ENCODE data around the gene BCKDHA. TPM values are rescaled to one million over a fixed set of nuclear protein-coding genes. Genes with fewer than 3 reads are reported as not detected.

The BCKDHA gene
- total and polyA plus RNA-seq, 2 of the 4 experiments (the other 2 are of a cell fraction) = 7.6 to 7.7 TPM

DNA sequence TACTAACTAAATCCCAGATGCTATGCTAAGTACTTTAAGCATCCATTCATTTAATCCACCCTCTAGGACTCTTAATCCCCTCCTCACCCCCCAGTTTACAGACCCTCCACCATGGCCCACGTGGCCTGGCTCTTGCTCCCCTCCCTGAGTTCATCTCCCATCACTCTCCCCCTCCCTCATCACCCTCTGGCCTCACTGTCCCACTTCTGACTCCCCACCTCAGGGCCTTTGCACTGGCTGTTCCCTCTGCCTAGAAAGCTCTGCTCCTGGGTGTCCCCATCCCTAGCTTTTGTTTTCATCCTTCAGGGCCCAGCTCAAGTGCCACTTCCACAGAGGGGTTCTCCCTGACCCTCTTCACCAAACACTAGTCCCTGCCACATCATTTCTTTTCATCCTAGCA lies 37.9 kb upstream of the BCKDHA start:
- no CpG with 5 or more reads among the region's 1 CpG for WGBS, 2 experiments (ENCODE audit: extremely low coverage in 2 of 2, insufficient read length in 1 of 2)
- no TSS peak for BruUV-seq (replicated peaks)

More for the DNA sequence above, 37.9 kb upstream of the BCKDHA start:
- Histone ChIP-seq H3K9me3 (ENCODE audit: control insufficient read depth, insufficient read depth, low read length) (no peaks in the 10 kb centered on the region), H3K79me1 (ENCODE audit: low read depth in 1 of 2, low read length in 2 of 2) (peaks cover 9 to 22% of the 10 kb centered on the region in 2 experiments), H2BK5ac (ENCODE audit: low read depth, low read length, poor library complexity, severe bottlenecking) (no peak overlapping the region), H2BK20ac (ENCODE audit: low read depth, low read length) (no peak overlapping the region), H3K27ac (ENCODE audit: insufficient read depth, low read length) (no peak overlapping the region), H3K4ac (ENCODE audit: low read depth, low read length) (no peak overlapping the region), H3K36me3 (ENCODE audit: control insufficient read depth, insufficient read depth, low read length) (no peaks in the 10 kb centered on the region), H3K9me1 (ENCODE audit: insufficient read depth, low read length) (peaks cover 11% of the 10 kb centered on the region), H4K20me1 (ENCODE audit: insufficient read depth, low read length) (no peaks in the 10 kb centered on the region), H3K23ac (ENCODE audit: low read depth, low read length) (no peak overlapping the region), H3K18ac (ENCODE audit: low read depth, low read length) (no peak overlapping the region), H2AK9ac (replicated peaks; ENCODE audit: low read depth, low read length, poor library complexity) (no peak overlapping the region), H3K14ac (replicated peaks; ENCODE audit: low read depth, low read length) (no peak overlapping the region), H3K56ac (ENCODE audit: extremely low read depth, insufficient read depth, low read length) (no peak overlapping the region), H3K4me2 (ENCODE audit: low read depth, low read length) (no peak overlapping the region), H3K4me3 (ENCODE audit: insufficient read depth, low read depth, low read length) (no peak overlapping the region), H2BK120ac (ENCODE audit: low read depth, low read length) (no peak overlapping the region), H2BK15ac (ENCODE audit: low read depth, low read length) (no peak overlapping the region), H4K5ac (ENCODE audit: low read depth, low read length) (no peak overlapping the region), H2AFZ (replicated peaks; ENCODE audit: low read length, poor library complexity) (no peak overlapping the region), H2AK5ac (ENCODE audit: low read depth, low read length) (no peak overlapping the region), H4K91ac (ENCODE audit: insufficient read depth, low read depth, low read length) (no peak overlapping the region), H4K8ac (ENCODE audit: low read depth in 2 of 2, low read length in 2 of 2) (no peak overlapping the region), H3K9ac (ENCODE audit: low read depth, low read length) (no peak overlapping the region), H3K4me1 (ENCODE audit: control insufficient read depth, insufficient read depth, low read length) (peaks cover 4% of the 10 kb centered on the region), H3K27me3 (ENCODE audit: control insufficient read depth, insufficient read depth, low read length) (no peaks in the 10 kb centered on the region)
- POLR2A ChIA-PET (ENCODE audit: unreplicated experiment) = no interaction called here
- TF ChIP-seq RAD21 (IDR thresholded peaks at IDR 0.05; ENCODE audit: low read length) (no peak), CEBPB (IDR thresholded peaks at IDR 0.05; ENCODE audit: low read depth, low read length) (no peak), RFX5 (IDR thresholded peaks at IDR 0.05; ENCODE audit: low read depth, low read length) (no peak), MAFK (IDR thresholded peaks at IDR 0.05; ENCODE audit: low read depth, low read length) (no peak), CHD1 (IDR thresholded peaks at IDR 0.05; ENCODE audit: low read depth, low read length) (no peak), MAZ (IDR thresholded peaks at IDR 0.05; ENCODE audit: borderline replicate concordance, low read depth, low read length) (no peak), POLR2A (IDR thresholded peaks at IDR 0.05; ENCODE audit: low read depth, low read length) (no peak)
- TF ChIP-seq, protein P1, sequence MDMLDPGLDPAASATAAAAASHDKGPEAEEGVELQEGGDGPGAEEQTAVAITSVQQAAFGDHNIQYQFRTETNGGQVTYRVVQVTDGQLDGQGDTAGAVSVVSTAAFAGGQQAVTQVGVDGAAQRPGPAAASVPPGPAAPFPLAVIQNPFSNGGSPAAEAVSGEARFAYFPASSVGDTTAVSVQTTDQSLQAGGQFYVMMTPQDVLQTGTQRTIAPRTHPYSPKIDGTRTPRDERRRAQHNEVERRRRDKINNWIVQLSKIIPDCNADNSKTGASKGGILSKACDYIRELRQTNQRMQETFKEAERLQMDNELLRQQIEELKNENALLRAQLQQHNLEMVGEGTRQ (IDR thresholded peaks at IDR 0.05; ENCODE audit: low read depth, low read length) = no peak
- TF ChIP-seq, protein P2, sequence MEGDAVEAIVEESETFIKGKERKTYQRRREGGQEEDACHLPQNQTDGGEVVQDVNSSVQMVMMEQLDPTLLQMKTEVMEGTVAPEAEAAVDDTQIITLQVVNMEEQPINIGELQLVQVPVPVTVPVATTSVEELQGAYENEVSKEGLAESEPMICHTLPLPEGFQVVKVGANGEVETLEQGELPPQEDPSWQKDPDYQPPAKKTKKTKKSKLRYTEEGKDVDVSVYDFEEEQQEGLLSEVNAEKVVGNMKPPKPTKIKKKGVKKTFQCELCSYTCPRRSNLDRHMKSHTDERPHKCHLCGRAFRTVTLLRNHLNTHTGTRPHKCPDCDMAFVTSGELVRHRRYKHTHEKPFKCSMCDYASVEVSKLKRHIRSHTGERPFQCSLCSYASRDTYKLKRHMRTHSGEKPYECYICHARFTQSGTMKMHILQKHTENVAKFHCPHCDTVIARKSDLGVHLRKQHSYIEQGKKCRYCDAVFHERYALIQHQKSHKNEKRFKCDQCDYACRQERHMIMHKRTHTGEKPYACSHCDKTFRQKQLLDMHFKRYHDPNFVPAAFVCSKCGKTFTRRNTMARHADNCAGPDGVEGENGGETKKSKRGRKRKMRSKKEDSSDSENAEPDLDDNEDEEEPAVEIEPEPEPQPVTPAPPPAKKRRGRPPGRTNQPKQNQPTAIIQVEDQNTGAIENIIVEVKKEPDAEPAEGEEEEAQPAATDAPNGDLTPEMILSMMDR (conservative IDR thresholded peaks at IDR 0.05; ENCODE audit: low read depth, low read length) = no peak
- TF ChIP-seq, protein P3, sequence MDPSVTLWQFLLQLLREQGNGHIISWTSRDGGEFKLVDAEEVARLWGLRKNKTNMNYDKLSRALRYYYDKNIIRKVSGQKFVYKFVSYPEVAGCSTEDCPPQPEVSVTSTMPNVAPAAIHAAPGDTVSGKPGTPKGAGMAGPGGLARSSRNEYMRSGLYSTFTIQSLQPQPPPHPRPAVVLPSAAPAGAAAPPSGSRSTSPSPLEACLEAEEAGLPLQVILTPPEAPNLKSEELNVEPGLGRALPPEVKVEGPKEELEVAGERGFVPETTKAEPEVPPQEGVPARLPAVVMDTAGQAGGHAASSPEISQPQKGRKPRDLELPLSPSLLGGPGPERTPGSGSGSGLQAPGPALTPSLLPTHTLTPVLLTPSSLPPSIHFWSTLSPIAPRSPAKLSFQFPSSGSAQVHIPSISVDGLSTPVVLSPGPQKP (IDR thresholded peaks at IDR 0.05; ENCODE audit: borderline replicate concordance, low read depth, low read length) = no peak
- no peak for ATAC-seq (ENCODE audit: low read depth)
- intact Hi-C loops (cut with micrococcal nuclease) = no loop called here
- CTCF ChIA-PET = no interaction called here
- DNase-seq = no peak
- dilution Hi-C loops (cut with HindIII; ENCODE audit: low sequenced_read_pairs, unreplicated experiment) = no loop called here
- in situ Hi-C loops (cut with MboI; ENCODE audit: low sequenced_read_pairs) = no loop called here
